ENCODE measurements around the gene C16orf96.

C16orf96 gene

GRCh38 chr16:4602331-4602730 lies 46.2 kb downstream of the C16orf96 start:
- DNase-seq: no peak

GRCh38 chr16:4603624-4604170 lies 47.6 kb downstream of the C16orf96 start:
- no peak for DNase-seq

- no peak for DNase-seq
Observed at GRCh38 chr16:4604401-4604800, 48.3 kb downstream of the C16orf96 start.

DNA sequence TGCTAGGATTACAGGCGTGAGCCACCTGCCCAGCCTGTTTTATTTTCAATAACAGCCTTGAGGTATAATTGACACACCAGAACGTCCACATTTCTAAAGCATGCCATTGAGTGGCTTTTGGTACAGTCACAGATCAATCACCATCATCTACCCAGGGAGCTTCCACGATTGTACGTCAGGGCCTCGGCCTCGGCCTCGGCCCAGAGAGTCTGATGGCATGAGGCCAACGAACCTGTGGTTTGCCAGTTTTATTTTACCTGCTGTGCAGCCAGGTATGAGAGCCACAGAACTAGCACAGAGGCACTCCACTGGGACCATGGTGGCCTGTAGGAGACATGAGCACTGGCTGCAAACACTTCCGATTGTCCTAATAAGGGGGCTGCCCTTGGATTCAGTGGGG lies 50.2 kb downstream of the C16orf96 start:
- no peak for DNase-seq

GRCh38 chr16:4607841-4608703 lies 51.9 kb downstream of the C16orf96 start:
- DNase-seq: no peak

- no peak for DNase-seq
Observed at GRCh38 chr16:4608704-4608980, 52.5 kb downstream of the C16orf96 start.

GRCh38 chr16:4609200-4610010 lies 53.3 kb downstream of the C16orf96 start:
- DNase-seq: no peak

- no peak for DNase-seq
Observed at GRCh38 chr16:4610011-4611005, 54.2 kb downstream of the C16orf96 start.

DNA sequence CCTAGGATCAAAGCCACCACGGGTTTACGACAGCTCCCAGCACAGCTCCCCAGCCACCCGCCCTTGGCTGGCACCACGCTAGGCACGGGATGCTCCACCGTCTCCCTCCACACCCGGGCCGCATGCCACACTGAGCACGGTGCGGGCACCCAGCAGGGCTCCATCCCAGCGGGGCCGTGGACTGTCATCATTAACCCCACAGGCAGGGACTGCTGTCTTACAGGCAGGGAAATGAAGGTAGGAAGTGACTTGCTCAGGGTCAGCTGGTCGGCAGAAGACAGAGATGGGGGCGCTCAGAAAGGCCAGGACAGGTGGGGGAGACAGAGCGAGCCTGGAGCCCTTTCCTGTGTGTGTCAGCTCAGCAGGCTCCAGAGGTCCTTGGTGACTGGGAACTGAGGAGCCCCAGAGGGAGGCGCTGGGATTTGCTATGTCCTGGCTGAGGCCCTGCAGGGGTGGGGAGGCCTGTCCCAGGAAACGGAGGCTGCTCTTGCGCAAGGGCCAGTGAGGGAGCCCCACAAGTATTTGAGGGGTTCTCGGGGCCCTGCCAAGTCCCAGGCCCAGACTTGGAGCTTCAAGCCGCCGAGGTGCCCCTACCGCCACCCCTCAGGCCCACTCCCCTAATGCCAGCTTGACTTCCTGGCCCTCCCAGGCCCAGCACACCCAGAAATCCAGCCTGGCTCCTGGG lies 55.3 kb downstream of the C16orf96 start:
- DNase-seq: no peak

DNA sequence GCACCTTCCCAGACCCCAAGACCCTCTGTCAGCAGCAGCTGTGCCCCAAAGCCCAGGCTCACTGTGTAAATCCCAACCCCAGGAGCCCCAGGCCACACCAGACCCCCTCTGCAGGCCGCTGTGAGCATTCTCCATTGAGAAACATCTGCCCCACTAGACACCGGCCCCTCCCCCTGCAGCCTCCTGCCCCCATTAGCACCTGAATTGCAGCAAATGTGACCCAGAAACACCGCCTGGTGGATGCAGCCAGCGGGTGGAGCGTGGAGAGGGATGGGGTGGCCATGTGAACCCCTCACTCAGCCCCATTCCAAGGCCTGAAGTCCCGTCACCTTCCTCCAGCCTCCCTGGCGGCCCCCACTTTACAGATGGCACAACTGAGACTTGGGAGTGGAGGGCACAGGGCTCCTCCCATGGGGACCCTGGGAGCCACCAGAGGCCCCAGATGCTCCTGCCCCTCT lies 56.4 kb downstream of the C16orf96 start:
- DNase-seq: no peak

- DNase-seq: no peak
Observed at GRCh38 chr16:4612977-4613635, 57.0 kb downstream of the C16orf96 start.

DNA sequence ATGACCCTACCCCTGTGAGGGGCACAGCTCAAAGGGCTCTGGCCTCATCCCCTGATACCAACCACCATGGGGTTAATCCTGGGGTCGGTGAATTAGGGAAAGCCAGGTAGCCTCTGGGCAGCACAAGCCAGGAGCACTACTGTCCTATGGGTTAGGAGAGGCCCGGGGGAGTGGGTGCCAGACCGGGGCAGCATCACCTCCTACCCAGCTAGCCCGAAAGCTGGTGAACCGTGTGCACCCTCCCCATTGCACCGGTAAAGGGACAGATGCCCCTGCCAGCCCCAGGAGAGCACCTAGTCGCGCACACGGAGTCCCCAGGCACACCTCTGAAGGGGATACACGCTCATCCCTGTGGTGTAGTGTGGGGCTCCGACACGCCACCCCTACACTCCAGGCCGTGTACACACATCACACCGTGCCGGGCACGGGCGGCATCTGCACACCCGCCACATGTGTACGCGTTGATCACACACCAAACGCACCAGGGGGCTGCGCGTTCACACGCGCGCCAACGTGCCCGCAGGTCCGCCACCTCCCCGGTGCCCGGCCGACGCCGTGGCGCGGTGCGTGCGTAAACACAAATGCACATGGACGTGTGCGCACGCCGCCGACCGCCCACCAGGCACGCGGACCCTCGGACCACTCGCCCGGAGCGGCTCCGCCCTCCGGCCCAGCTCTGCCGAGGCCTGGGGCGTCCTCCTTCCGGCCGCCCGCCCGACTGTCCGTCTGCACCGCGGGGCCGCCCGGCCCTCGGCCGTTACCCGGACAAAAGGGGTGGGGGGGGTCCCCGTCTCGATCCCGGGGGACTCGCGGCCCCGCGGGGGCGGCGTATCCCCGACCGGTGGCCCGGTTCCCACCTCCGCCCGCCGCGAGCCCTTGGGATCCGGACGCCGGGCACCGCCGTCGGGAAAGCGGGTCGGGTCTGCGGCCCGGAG lies 57.8 kb downstream of the C16orf96 start:
- peak; percentile 12 to 29 for DNase-seq

DNA sequence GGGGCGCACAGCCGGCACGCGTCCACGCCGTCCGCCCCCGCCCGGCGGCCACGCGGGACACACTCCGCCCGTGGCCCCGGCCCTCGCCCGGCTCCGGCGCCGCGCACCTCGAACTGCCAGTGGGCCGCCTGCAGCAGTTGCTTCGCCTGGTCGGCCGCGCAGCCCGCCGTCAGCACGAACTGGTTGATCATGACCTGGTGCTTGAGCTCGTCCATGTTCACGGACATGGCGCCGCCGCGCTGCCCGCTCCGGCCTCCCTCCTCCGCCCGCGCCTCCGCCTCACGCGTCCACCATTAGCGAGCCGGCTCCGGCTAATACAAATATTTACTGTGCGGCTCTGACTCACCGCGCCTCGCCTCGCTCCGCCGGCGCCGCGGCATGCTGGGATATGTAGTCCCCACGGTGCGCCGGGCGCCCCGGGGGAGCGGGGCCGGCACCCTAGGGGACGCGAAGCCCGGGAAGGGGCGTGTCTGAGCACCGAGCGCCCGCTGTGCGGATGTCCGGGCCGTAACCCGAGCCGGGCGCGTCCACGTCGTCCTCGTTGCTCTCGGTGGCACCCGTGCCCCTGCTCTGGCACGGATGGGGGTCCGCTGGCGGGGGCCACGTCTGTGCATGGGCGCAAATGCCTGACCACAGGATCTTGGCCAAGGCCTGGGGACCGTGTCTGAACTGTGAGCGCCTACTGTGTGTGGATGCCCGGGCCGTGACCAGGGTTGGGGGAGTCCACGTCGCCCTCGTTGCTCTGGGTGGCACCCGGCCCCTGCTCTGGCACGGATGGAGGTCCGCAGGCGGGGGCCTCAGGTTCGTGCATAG lies 58.6 kb downstream of the C16orf96 start, which contains the start of gene UBALD1:
Gene UBALD1 (minus strand): TSS at position 318 of the 813 bp plus-strand sequence. CDS start 91 bp downstream, at position 227.
- peak; percentile 80 to 85 for DNase-seq

GRCh38 chr16:4615384-4616046 lies 59.4 kb downstream of the C16orf96 start:
- no peak for DNase-seq

GRCh38 chr16:4616047-4616811 lies 60.1 kb downstream of the C16orf96 start:
- DNase-seq: peak; percentile 100

DNA sequence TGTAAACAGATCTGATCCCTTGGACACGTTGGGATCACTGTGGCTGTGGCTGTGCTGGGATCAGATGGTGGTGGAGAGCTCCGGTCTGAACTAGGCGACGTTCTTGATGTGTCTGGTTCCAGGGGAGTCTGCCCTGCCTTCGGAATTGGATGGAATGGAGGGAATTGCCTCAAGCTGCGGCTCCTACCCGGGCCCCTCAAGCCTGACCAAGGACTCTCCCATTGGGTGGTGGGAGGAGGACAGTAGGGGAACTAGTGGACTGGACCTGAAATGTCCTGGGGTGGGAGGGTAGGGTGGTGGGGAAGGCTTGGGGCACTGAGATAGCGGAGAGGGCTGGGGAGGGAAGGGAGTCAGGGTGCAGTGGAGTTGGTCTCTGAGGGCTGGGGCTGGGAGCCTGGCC lies 61.7 kb downstream of the C16orf96 start:
- no peak for DNase-seq

DNA sequence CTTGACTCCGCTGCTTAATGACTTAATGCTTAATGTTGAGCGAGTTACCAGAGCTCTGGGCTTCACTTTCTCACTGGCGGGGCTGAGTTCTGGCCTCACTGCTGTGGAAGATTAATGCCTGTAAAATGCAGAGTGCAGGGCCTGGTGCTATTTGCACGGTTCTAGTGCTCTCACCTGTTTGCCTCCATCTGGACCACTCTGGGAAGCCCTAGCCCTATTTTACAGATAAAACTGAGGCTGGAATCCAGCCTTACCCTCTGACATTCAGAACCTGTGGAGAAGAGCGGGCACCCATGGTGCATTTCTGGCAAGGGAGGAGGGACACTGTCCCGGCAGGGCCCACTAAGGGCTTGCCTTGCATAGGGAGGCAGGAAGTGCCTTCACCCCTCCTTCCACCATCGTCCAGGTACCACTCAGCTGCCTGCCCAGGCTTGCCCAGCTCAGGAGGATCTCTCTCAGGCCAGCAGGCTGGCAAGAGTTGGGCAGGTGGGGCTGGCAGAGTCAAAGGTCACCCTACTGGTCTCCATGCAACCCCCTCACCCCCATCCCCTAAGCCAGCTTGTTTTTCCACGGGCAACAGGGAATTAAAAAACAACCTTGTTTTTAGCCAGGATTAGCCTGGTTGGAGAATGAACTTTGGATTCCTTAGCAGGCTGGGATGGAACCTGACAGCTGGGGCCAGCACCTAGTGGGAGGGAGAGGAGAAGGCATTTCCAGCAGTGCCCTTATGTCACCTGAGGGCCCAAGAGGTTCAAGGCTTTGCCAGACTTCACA lies 62.7 kb downstream of the C16orf96 start:
- DNase-seq: no peak

Measured in CD4-positive, alpha-beta T cell treated with Interferon alpha-2 for 1 hour (primary cell).